A549 treated with Hydrocortisone at 1 μM for 4 hours (cell line): Measurements from ENCODE around the gene JMJD1C. TPM values are rescaled to one million over a fixed set of nuclear protein-coding genes. Genes with fewer than 3 reads are reported as not detected.

Experiments used
- total RNA-seq: library from RNA; stranded (reverse); fragments of 200-300 nt; extraction: Qiagen RNA extraction; gene quantifications from 5 replicates; pipeline ENCODE4 v1.2.3, GENCODE V29; 2022

The JMJD1C gene, protein sequence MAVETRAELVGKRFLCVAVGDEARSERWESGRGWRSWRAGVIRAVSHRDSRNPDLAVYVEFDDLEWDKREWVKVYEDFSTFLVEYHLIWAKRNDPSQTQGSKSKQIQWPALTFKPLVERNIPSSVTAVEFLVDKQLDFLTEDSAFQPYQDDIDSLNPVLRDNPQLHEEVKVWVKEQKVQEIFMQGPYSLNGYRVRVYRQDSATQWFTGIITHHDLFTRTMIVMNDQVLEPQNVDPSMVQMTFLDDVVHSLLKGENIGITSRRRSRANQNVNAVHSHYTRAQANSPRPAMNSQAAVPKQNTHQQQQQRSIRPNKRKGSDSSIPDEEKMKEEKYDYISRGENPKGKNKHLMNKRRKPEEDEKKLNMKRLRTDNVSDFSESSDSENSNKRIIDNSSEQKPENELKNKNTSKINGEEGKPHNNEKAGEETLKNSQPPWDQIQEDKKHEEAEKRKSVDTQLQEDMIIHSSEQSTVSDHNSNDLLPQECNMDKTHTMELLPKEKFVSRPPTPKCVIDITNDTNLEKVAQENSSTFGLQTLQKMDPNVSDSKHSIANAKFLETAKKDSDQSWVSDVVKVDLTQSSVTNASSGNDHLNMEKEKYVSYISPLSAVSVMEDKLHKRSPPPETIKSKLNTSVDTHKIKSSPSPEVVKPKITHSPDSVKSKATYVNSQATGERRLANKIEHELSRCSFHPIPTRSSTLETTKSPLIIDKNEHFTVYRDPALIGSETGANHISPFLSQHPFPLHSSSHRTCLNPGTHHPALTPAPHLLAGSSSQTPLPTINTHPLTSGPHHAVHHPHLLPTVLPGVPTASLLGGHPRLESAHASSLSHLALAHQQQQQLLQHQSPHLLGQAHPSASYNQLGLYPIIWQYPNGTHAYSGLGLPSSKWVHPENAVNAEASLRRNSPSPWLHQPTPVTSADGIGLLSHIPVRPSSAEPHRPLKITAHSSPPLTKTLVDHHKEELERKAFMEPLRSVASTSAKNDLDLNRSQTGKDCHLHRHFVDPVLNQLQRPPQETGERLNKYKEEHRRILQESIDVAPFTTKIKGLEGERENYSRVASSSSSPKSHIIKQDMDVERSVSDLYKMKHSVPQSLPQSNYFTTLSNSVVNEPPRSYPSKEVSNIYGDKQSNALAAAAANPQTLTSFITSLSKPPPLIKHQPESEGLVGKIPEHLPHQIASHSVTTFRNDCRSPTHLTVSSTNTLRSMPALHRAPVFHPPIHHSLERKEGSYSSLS (N-terminal part only)
- total RNA-seq = 14.6 to 25.6 TPM (median 18.2 TPM) in 5 replicates

GRCh38 chr10:63465293-63466143, at the start of gene JMJD1C:
JMJD1C (minus strand) TSS chr10:63465977; CDS start chr10:63465662, 315 bp downstream.

GRCh38 chr10:63133056-63133820, 332.5 kb downstream of the JMJD1C start, which contains the start of gene NRBF2:
NRBF2 (plus strand) TSS chr10:63133328; CDS start chr10:63133471, 143 bp downstream.

Other genes starting within 250 kb of the JMJD1C start
- gene REEP3, start 55.4 kb upstream of the JMJD1C start, total RNA-seq = 16.0 to 19.5 TPM (median 18.7 TPM) in 5 replicates